Loucy (cell line): ENCODE results near the gene ASIC2.

Source experiments
- CTCF ChIP-seq: fragments of 200-600 bp; sonication (generic); conservative IDR thresholded peaks from 2 replicates; pipeline ENCODE4 v1.5.1; 2014; ENCODE audit warnings: mild to moderate bottlenecking, antibody characterized with exemption, low read length
- EZH2phosphoT487 ChIP-seq: fragments of 200-600 bp; IDR thresholded peaks from 2 replicates; pipeline ENCODE4 v1.6.1; 2018; ENCODE audit warnings: antibody characterized with exemption, mild to moderate bottlenecking, moderate library complexity, borderline replicate concordance

GRCh38 chr17:33082529-33083173 lies 210.4 kb downstream of the ASIC2 start:
- no peak for TF ChIP-seq CTCF
- no peak for TF ChIP-seq EZH2phosphoT487
